HCT116 (cell line): ENCODE data around the gene ITPR1. TPM values are rescaled to one million over a fixed set of nuclear protein-coding genes. Genes with fewer than 3 reads are reported as not detected.
"Not testable (repeated sequence)": the region's sequence is repeated elsewhere in the genome, so short reads cannot be mapped to it uniquely, and the experiment has no call there.

Experiments
- ATAC-seq: fragments of 200-7000 bp; cut with Tn5 transposase; 2 replicates; pipeline ENCODE4 v1.9.1; 2020; ENCODE audit warnings: mild to moderate bottlenecking, moderate library complexity
- BruUV-seq: library from RNA; stranded (reverse); fragments of 400-500 nt; replicated peaks from 2 replicates; lab custom pipeline; 2021; lab: Mats Ljungman, UMichigan
- CTCF ChIA-PET: fragments of 300-600 bp; sonication (Branson Sonifier 250); formaldehyde crosslinking; loops from one replicate; lab custom pipeline; 2021; ENCODE audit warnings: antibody characterized with exemption; lab: Charles Lee
- POLR2A ChIA-PET: fragments of 300-600, 350-600 bp; sonication (Branson Sonifier 250); formaldehyde crosslinking; loops from one replicate; lab custom pipeline; 2021; ENCODE audit warnings: antibody characterized with exemption; lab: Charles Lee
- RAD21 ChIA-PET, 2 experiments: fragments of 300-600 bp; sonication (Branson Sonifier 250); formaldehyde crosslinking; loops; one replicate each; lab custom pipeline; 2023; ENCODE audit warnings: low total read pairs in 2 of 2; ENCODE audit not compliant: uncharacterized antibody in 2 of 2, unreplicated experiment in 2 of 2, low non-redundant PET in 1 of 2; lab: Charles Lee
- DNase-seq: peaks from one replicate; pipeline ENCODE4 v3.0.0-alpha.2; 2010; ENCODE audit warnings: low read depth, low spot score
- H2AFZ ChIP-seq: fragments of 200-600 bp; shearing (Covaris generic), sonication (generic); 2 replicates; pipeline ENCODE4 v1.6.1; 2017; ENCODE audit warnings: low read depth, mixed run types, mixed read lengths, antibody characterized with exemption, low read length; ENCODE audit not compliant: poor library complexity, severe bottlenecking
- H3K27ac ChIP-seq: 2 replicates; pipeline ENCODE4 v1.5.1; 2012; ENCODE audit warnings: low read depth, low read length
- H3K27me3 ChIP-seq: fragments of 200-600 bp; sonication (generic); 2 replicates; pipeline ENCODE4 v1.6.1; 2016; ENCODE audit warnings: mixed run types, low read length, mixed read lengths; ENCODE audit not compliant: insufficient read depth
- H3K36me3 ChIP-seq, 2 experiments: fragments of 200-500 bp in 1 of 2; fragments of 200-600 bp in 1 of 2; sonication (Bioruptor generic) in 1 of 2; sonication (generic) in 1 of 2; 2 replicates each; pipeline versions ENCODE4 v1.5.1 to v1.6.1; 2014 to 2016; ENCODE audit warnings: low read length in 2 of 2, inconsistent platforms in 1 of 2, mixed read lengths in 1 of 2, mixed run types in 1 of 2; ENCODE audit not compliant: insufficient read depth in 2 of 2, control insufficient read depth in 1 of 2
- H3K4me1 ChIP-seq, 2 experiments: fragments of 200-600 bp in 1 of 2; sonication (generic) in 1 of 2; 2 replicates each; pipeline versions ENCODE4 v1.5.1 to v1.6.1; 2012 to 2017; ENCODE audit warnings: low read length in 2 of 2, inconsistent platforms in 1 of 2, mild to moderate bottlenecking in 1 of 2, mixed read lengths in 1 of 2, mixed run types in 1 of 2, moderate library complexity in 1 of 2; ENCODE audit not compliant: insufficient read depth in 2 of 2, control insufficient read depth in 1 of 2
- H3K4me2 ChIP-seq: fragments of 200-600 bp; sonication (generic); 2 replicates; pipeline ENCODE4 v1.6.1; 2017; ENCODE audit warnings: mixed run types, low read length, mixed read lengths
- H3K4me3 ChIP-seq, 2 experiments: fragments of 200-600 bp in 1 of 2; sonication (generic) in 1 of 2; replicated peaks in 1 of 2; 2 replicates each; pipeline ENCODE4 v1.5.1; 2011 to 2016; ENCODE audit warnings: low read length in 2 of 2, control low read depth in 1 of 2, low read depth in 1 of 2, mild to moderate bottlenecking in 1 of 2, mixed read lengths in 1 of 2, mixed run types in 1 of 2
- H3K79me2 ChIP-seq: fragments of 200-600 bp; sonication (generic); 2 replicates; pipeline ENCODE4 v1.6.1; 2017; ENCODE audit warnings: mild to moderate bottlenecking, mixed run types, low read length, moderate library complexity, mixed read lengths; ENCODE audit not compliant: insufficient read depth
- H3K9ac ChIP-seq: fragments of 200-600 bp; sonication (generic); 2 replicates; pipeline ENCODE4 v1.6.1; 2016; ENCODE audit warnings: low read length, mixed read lengths
- H3K9me2 ChIP-seq: fragments of 200-600 bp; sonication (generic), shearing (Covaris generic); 2 replicates; pipeline ENCODE4 v1.6.1; 2017; ENCODE audit warnings: mixed run types, mild to moderate bottlenecking, moderate library complexity; ENCODE audit not compliant: insufficient read depth
- H3K9me3 ChIP-seq, 2 experiments: fragments of 200-500 bp in 1 of 2; fragments of 200-600 bp in 1 of 2; sonication (Bioruptor generic) in 1 of 2; sonication (generic) in 1 of 2; 2 replicates each; pipeline ENCODE4 v1.6.1; 2014 to 2017; ENCODE audit warnings: low read length in 2 of 2, mixed read lengths in 2 of 2, inconsistent platforms in 1 of 2, low read depth in 1 of 2, mild to moderate bottlenecking in 1 of 2, mixed run types in 1 of 2, moderate library complexity in 1 of 2; ENCODE audit not compliant: control insufficient read depth in 1 of 2, insufficient read depth in 1 of 2
- H4K20me1 ChIP-seq: fragments of 200-600 bp; sonication (generic), shearing (Covaris generic); 2 replicates; pipeline ENCODE4 v1.6.1; 2017; ENCODE audit warnings: mixed run types, mild to moderate bottlenecking, moderate library complexity; ENCODE audit not compliant: insufficient read depth
- ATF3 ChIP-seq: IDR thresholded peaks from 2 replicates; pipeline ENCODE4 v1.6.1; 2012
- EZH2phosphoT487 ChIP-seq: fragments of 200-600 bp; IDR thresholded peaks from 2 replicates; pipeline ENCODE4 v1.6.1; 2018; ENCODE audit warnings: antibody characterized with exemption, borderline replicate concordance
- POLR2A ChIP-seq: IDR thresholded peaks from 2 replicates; pipeline ENCODE4 v1.7.0; 2011; ENCODE audit warnings: borderline replicate concordance; ENCODE audit not compliant: insufficient read depth, insufficient read length; ENCODE audit errors: extremely low read depth
- SRF ChIP-seq: IDR thresholded peaks from 2 replicates; pipeline ENCODE4 v1.6.1; 2012; ENCODE audit warnings: low read depth
- ZFX ChIP-seq: fragments of 450-650 bp; IDR thresholded peaks from 2 replicates; pipeline ENCODE4 v1.6.1; 2017
- intact Hi-C: fragments of 100-400 bp; cut with micrococcal nuclease; formaldehyde crosslinking; loops from 2 replicates; pipeline ENCODE4 v1.10.0; 2022
- total RNA-seq: library from RNA; stranded (reverse); gene quantifications from one replicate; pipeline ENCODE4 v1.2.1, GENCODE V29; 2021; ENCODE audit not compliant: unreplicated experiment

Gene ITPR1
- total RNA-seq, 1 experiment from 2014 or later, result 9.2 TPM

- no peak for ATAC-seq
- no peak overlapping the region for H3K9ac ChIP-seq
- CTCF ChIA-PET, result no interaction called here
- H3K27ac ChIP-seq, result no peak overlapping the region
- H4K20me1 ChIP-seq, result no peaks in the 10 kb centered on the region
- POLR2A ChIA-PET, result no interaction called here
- intact Hi-C loops, result no loop called here
- RAD21 ChIA-PET, result no interaction called here
- H3K4me2 ChIP-seq, result no peak overlapping the region
- no peak overlapping the region for H2AFZ ChIP-seq
- no peaks in the 10 kb centered on the region for H3K79me2 ChIP-seq
- H3K36me3 ChIP-seq, result no peaks in the 10 kb centered on the region
- BruUV-seq, result no TSS peak
- no peak for TF ChIP-seq ATF3
- no peak for TF ChIP-seq ZFX
- TF ChIP-seq EZH2phosphoT487, result no peak
- no peak for TF ChIP-seq POLR2A
- no peak for TF ChIP-seq SRF
- H3K4me3 ChIP-seq, result no peak overlapping the region
- no peaks in the 10 kb centered on the region; the same call in 1 of the 2 replicates for H3K27me3 ChIP-seq
- H3K4me1 ChIP-seq, result no peaks in the 10 kb centered on the region
- DNase-seq, result no peak
- H3K9me2 ChIP-seq, result no peaks in the 10 kb centered on the region
- H3K9me3 ChIP-seq, result no peaks in the 10 kb centered on the region
Observed at GRCh38 chr3:4589475-4590097, 96.4 kb downstream of the ITPR1 start.

GRCh38 chr3:4590849-4591248 is 97.7 kb downstream of the ITPR1 start:
- RAD21 ChIA-PET, result not testable (repeated sequence)

More at GRCh38 chr3:4590849-4591248, 97.7 kb downstream of the ITPR1 start:
- intact Hi-C loops, BruUV-seq, H3K4me3 ChIP-seq, H3K27me3 ChIP-seq, H3K79me2 ChIP-seq, H3K9me2 ChIP-seq, ATAC-seq, H4K20me1 ChIP-seq, CTCF ChIA-PET, DNase-seq, H2AFZ ChIP-seq, H3K9ac ChIP-seq, H3K36me3 ChIP-seq, POLR2A ChIA-PET, H3K4me1 ChIP-seq, H3K9me3 ChIP-seq, H3K27ac ChIP-seq, H3K4me2 ChIP-seq: not testable (repeated sequence)
